H9 (cell line): ENCODE results near the gene DGKB. TPM values are rescaled to one million over a fixed set of nuclear protein-coding genes. Genes with fewer than 3 reads are reported as not detected.

Experiments used
- DNase-seq: peaks from one replicate; pipeline ENCODE4 v3.0.0-alpha.2; 2017
- H2AFZ ChIP-seq: one replicate; pipeline ENCODE4 v1.6.1; 2013; ENCODE audit warnings: mild to moderate bottlenecking, low read length, control low read depth, moderate library complexity
- H2AK5ac ChIP-seq: 2 replicates; pipeline ENCODE4 v1.6.1; 2013; ENCODE audit warnings: low read length, control low read depth, mixed read lengths; ENCODE audit not compliant: insufficient read length
- H2BK120ac ChIP-seq: one replicate; pipeline ENCODE4 v1.6.1; 2013; ENCODE audit warnings: low read depth, mild to moderate bottlenecking, low read length, control low read depth, inconsistent platforms; ENCODE audit not compliant: poor library complexity, severe bottlenecking
- H2BK12ac ChIP-seq: 2 replicates; pipeline ENCODE4 v1.6.1; 2013; ENCODE audit warnings: low read length, control low read depth, mixed read lengths, low read depth; ENCODE audit not compliant: insufficient read length
- H2BK15ac ChIP-seq: 2 replicates; pipeline ENCODE4 v1.6.1; 2013; ENCODE audit warnings: low read depth, low read length, control low read depth
- H2BK20ac ChIP-seq: one replicate; pipeline ENCODE4 v1.6.1; 2013; ENCODE audit warnings: low read depth, mild to moderate bottlenecking, low read length, control low read depth, inconsistent platforms; ENCODE audit not compliant: poor library complexity, severe bottlenecking
- H2BK5ac ChIP-seq: 2 replicates; pipeline ENCODE4 v1.6.1; 2013; ENCODE audit warnings: low read length, control low read depth, mixed read lengths; ENCODE audit not compliant: insufficient read length
- H3K14ac ChIP-seq: 2 replicates; pipeline ENCODE4 v1.6.1; 2013; ENCODE audit warnings: low read length, control low read depth; ENCODE audit not compliant: insufficient read depth
- H3K18ac ChIP-seq: 2 replicates; pipeline ENCODE4 v1.6.1; 2013; ENCODE audit warnings: low read depth, mild to moderate bottlenecking, mixed read lengths, low read length, control low read depth; ENCODE audit not compliant: insufficient read length
- H3K23ac ChIP-seq: 2 replicates; pipeline ENCODE4 v1.6.1; 2013; ENCODE audit warnings: low read length, control low read depth, mixed read lengths, low read depth; ENCODE audit not compliant: insufficient read length
- H3K23me2 ChIP-seq: 2 replicates; pipeline ENCODE4 v1.6.1; 2013; ENCODE audit warnings: low read depth, mild to moderate bottlenecking, mixed read lengths, low read length, control low read depth; ENCODE audit not compliant: insufficient read length, poor library complexity, severe bottlenecking
- H3K27ac ChIP-seq: 2 replicates; pipeline ENCODE4 v1.5.1; 2013; ENCODE audit warnings: low read length, control low read depth, mixed read lengths, low read depth; ENCODE audit not compliant: insufficient read length
- H3K27me3 ChIP-seq: 2 replicates; pipeline ENCODE4 v1.6.1; 2013; ENCODE audit warnings: low read length, control low read depth, inconsistent platforms; ENCODE audit not compliant: insufficient read depth
- H3K4ac ChIP-seq: 2 replicates; pipeline ENCODE4 v1.6.1; 2013; ENCODE audit warnings: low read depth, mild to moderate bottlenecking, control low read depth, inconsistent platforms, low read length, moderate library complexity
- H3K4me1 ChIP-seq: 2 replicates; pipeline ENCODE4 v1.6.1; 2013; ENCODE audit warnings: low read length, control low read depth, inconsistent platforms; ENCODE audit not compliant: insufficient read depth
- H3K4me2 ChIP-seq: 2 replicates; pipeline ENCODE4 v1.6.1; 2013; ENCODE audit warnings: low read length, control low read depth, mixed read lengths; ENCODE audit not compliant: insufficient read length, insufficient read depth
- H3K56ac ChIP-seq: 2 replicates; pipeline ENCODE4 v1.6.1; 2013; ENCODE audit warnings: low read depth, mild to moderate bottlenecking, mixed read lengths, low read length, control low read depth; ENCODE audit not compliant: insufficient read length
- H3K79me1 ChIP-seq: 2 replicates; pipeline ENCODE4 v1.6.1; 2013; ENCODE audit warnings: low read depth, mild to moderate bottlenecking, moderate library complexity, low read length, control low read depth, inconsistent platforms; ENCODE audit not compliant: insufficient read depth, poor library complexity, severe bottlenecking
- H3K79me2 ChIP-seq: 2 replicates; pipeline ENCODE4 v1.6.1; 2013; ENCODE audit warnings: low read length, control low read depth, inconsistent platforms; ENCODE audit not compliant: insufficient read depth
- H3K9ac ChIP-seq: 2 replicates; pipeline ENCODE4 v1.6.1; 2013; ENCODE audit warnings: low read length, control low read depth, mixed read lengths; ENCODE audit not compliant: insufficient read length; ENCODE audit errors: extremely low read depth
- H3K9me3 ChIP-seq: one replicate; pipeline ENCODE4 v1.6.1; 2013; ENCODE audit warnings: low read depth, low read length, inconsistent platforms; ENCODE audit not compliant: control insufficient read depth
- H3T11ph ChIP-seq: one replicate; pipeline ENCODE4 v1.6.1; 2013; ENCODE audit warnings: mild to moderate bottlenecking, low read length, control low read depth, inconsistent platforms
- H4K20me1 ChIP-seq: one replicate; pipeline ENCODE4 v1.6.1; 2013; ENCODE audit not compliant: control insufficient read depth, insufficient read length, insufficient read depth
- H4K5ac ChIP-seq: 2 replicates; pipeline ENCODE4 v1.6.1; 2013; ENCODE audit warnings: low read depth, mild to moderate bottlenecking, mixed read lengths, low read length, control low read depth; ENCODE audit not compliant: insufficient read length
- H4K8ac ChIP-seq: replicated peaks from 2 replicates; pipeline ENCODE4 v1.6.1; 2013; ENCODE audit warnings: low read length, control low read depth, mixed read lengths, low read depth; ENCODE audit not compliant: insufficient read length
- H4K91ac ChIP-seq: 2 replicates; pipeline ENCODE4 v1.6.1; 2013; ENCODE audit warnings: low read depth, mild to moderate bottlenecking, moderate library complexity, mixed read lengths, low read length, control low read depth; ENCODE audit not compliant: insufficient read length
- H3K27ac Mint-ChIP-seq, 3 experiments: 2 replicates in 2 of 3; 3 replicates in 1 of 3; pipeline ENCODE4 v1.8.0; 2020 to 2021; ENCODE audit warnings: mixed read lengths in 3 of 3, mild to moderate bottlenecking in 1 of 3, moderate library complexity in 1 of 3
- H3K27me3 Mint-ChIP-seq: 2 replicates; pipeline ENCODE4 v1.8.0; 2021; ENCODE audit warnings: low read depth, mild to moderate bottlenecking, moderate library complexity, mixed read lengths
- H3K36me3 Mint-ChIP-seq, 3 experiments: 2 replicates in 2 of 3; 3 replicates in 1 of 3; pipeline ENCODE4 v1.8.0; 2020 to 2021; ENCODE audit warnings: low read depth in 3 of 3, mixed read lengths in 3 of 3; ENCODE audit not compliant: insufficient read depth in 1 of 3
- H3K4me1 Mint-ChIP-seq, 2 experiments: 2 replicates each; pipeline ENCODE4 v1.8.0; 2020; ENCODE audit warnings: mixed read lengths in 2 of 2
- H3K4me3 Mint-ChIP-seq, 2 experiments: 2 replicates in 1 of 2; 3 replicates in 1 of 2; pipeline ENCODE4 v1.8.0; 2020 to 2021; ENCODE audit warnings: mild to moderate bottlenecking in 2 of 2, mixed read lengths in 2 of 2, moderate library complexity in 1 of 2
- H3K9me3 Mint-ChIP-seq, 2 experiments: 2 replicates in 1 of 2; 3 replicates in 1 of 2; pipeline ENCODE4 v1.8.0; 2020; ENCODE audit warnings: mild to moderate bottlenecking in 2 of 2, mixed read lengths in 2 of 2, moderate library complexity in 1 of 2
- WGBS: extraction: QIAGEN DNeasy Blood & Tissue Kit; methylation state at CpG from one replicate; pipeline ENCODE4 v1.1.7; 2013; ENCODE audit warnings: missing lambda C conversion rate, low lambda C conversion rate, mixed read lengths; ENCODE audit not compliant: insufficient read length; ENCODE audit errors: extremely low coverage; 5-methylcytosine and 5-hydroxymethylcytosine counted together
- total RNA-seq: library from RNA; stranded (reverse); gene quantifications from 2 replicates; pipeline ENCODE4 v1.2.1, GENCODE V29; 2021
- TF ChIP-seq, protein P1 (sequence below): fragments of 200-600 bp; sonication (generic); conservative IDR thresholded peaks from 3 replicates; pipeline ENCODE4 v1.8.0; 2021; ENCODE audit warnings: antibody characterized with exemption, mild to moderate bottlenecking

The DGKB gene
- total RNA-seq, 1 experiment from 2014 or later: 0.26 TPM

DNA sequence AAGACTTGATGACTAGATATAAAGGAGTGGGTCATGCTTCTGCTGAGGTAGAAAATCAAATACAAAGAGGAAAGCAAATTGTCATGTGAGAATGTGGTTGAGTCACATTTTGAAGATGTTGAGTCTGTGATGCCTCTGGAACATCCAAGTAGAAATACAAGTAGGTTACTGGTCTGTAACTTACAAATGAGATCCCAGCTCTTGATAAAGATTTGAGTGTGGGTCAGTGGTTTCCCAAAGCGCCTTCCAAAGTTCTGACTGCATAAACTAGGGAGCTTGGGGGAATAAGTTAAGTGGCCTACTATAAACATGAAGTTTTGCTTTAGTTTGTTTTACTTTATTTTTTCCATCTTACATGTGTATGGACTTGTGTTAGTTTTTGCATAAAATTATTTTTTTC, 768.8 kb downstream of the DGKB start:
- Histone ChIP-seq H3K23ac (no peak overlapping the region), H3K23me2 (no peaks in the 10 kb centered on the region), H3K14ac (no peak overlapping the region), H3K56ac (no peak overlapping the region), H3K79me1 (no peaks in the 10 kb centered on the region), H4K5ac (no peak overlapping the region), H2BK5ac (no peak overlapping the region), H3K4me1 (no peaks in the 10 kb centered on the region), H3T11ph (no peak overlapping the region), H3K79me2 (no peaks in the 10 kb centered on the region), H2BK15ac (no peak overlapping the region), H3K27me3 (no peaks in the 10 kb centered on the region), H2BK20ac (no peak overlapping the region), H4K91ac (no peak overlapping the region), H2BK120ac (no peak overlapping the region), H3K4me2 (no peak overlapping the region), H2AFZ (no peak overlapping the region), H3K9me3 (no peaks in the 10 kb centered on the region), H2BK12ac (no peak overlapping the region), H3K9ac (no peak overlapping the region), H2AK5ac (no peak overlapping the region), H4K20me1 (no peaks in the 10 kb centered on the region), H3K18ac (no peak overlapping the region), H3K4ac (no peak overlapping the region), H4K8ac (no peak overlapping the region), H3K27ac (no peak overlapping the region)
- TF ChIP-seq, protein P1, sequence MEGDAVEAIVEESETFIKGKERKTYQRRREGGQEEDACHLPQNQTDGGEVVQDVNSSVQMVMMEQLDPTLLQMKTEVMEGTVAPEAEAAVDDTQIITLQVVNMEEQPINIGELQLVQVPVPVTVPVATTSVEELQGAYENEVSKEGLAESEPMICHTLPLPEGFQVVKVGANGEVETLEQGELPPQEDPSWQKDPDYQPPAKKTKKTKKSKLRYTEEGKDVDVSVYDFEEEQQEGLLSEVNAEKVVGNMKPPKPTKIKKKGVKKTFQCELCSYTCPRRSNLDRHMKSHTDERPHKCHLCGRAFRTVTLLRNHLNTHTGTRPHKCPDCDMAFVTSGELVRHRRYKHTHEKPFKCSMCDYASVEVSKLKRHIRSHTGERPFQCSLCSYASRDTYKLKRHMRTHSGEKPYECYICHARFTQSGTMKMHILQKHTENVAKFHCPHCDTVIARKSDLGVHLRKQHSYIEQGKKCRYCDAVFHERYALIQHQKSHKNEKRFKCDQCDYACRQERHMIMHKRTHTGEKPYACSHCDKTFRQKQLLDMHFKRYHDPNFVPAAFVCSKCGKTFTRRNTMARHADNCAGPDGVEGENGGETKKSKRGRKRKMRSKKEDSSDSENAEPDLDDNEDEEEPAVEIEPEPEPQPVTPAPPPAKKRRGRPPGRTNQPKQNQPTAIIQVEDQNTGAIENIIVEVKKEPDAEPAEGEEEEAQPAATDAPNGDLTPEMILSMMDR: no peak
- Mint-ChIP-seq H3K36me3 (no peaks in the 10 kb centered on the region; a peak in 1 of 7 replicates), H3K4me3 (no peak overlapping the region), H3K27ac (no peak overlapping the region; a peak in 1 of 7 replicates), H3K9me3 (no peaks in the 10 kb centered on the region), H3K27me3 (no peaks in the 10 kb centered on the region), H3K4me1 (no peaks in the 10 kb centered on the region)
- DNase-seq: no peak
- WGBS: no CpG with 5 or more reads among the region's 1 CpG
